Fibroblast of lung (primary cell): ENCODE measurements around the gene OLFML1. TPM values are rescaled to one million over a fixed set of nuclear protein-coding genes. Genes with fewer than 3 reads are reported as not detected.

Experiments used
- DNase-seq, 2 donors: peaks; one replicate each; pipeline versions ENCODE4 v3.0.0 to v3.0.0-alpha.2; 2010; ENCODE audit warnings: low read depth in 2 of 2
- H2AFZ ChIP-seq: 2 replicates; pipeline ENCODE4 v1.5.1; 2012; ENCODE audit warnings: low read length, control low read depth, inconsistent platforms
- H3K27ac ChIP-seq: 2 replicates; pipeline ENCODE4 v1.5.1; 2011; ENCODE audit warnings: low read length, control low read depth; ENCODE audit not compliant: insufficient read depth
- H3K27me3 ChIP-seq: 2 replicates; pipeline ENCODE4 v1.5.1; 2011; ENCODE audit warnings: mild to moderate bottlenecking, low read length; ENCODE audit not compliant: control insufficient read depth, insufficient read depth
- H3K36me3 ChIP-seq: 2 replicates; pipeline ENCODE4 v1.5.1; 2011; ENCODE audit warnings: low read length; ENCODE audit not compliant: control insufficient read depth, insufficient read depth
- H3K4me1 ChIP-seq: 2 replicates; pipeline ENCODE4 v1.5.1; 2011; ENCODE audit warnings: low read length; ENCODE audit not compliant: control insufficient read depth, insufficient read depth; ENCODE audit errors: extremely low read depth
- H3K4me2 ChIP-seq: 2 replicates; pipeline ENCODE4 v1.5.1; 2011; ENCODE audit warnings: low read length, control low read depth; ENCODE audit not compliant: insufficient read depth; ENCODE audit errors: extremely low read depth
- H3K4me3 ChIP-seq, 4 experiments: fragments of 200-600 bp in 1 of 4; sonication (generic) in 1 of 4; replicated peaks in 1 of 4; 2 replicates each; pipeline ENCODE4 v1.5.1; 2011 to 2016; ENCODE audit warnings: low read length in 4 of 4, low read depth in 3 of 4, mild to moderate bottlenecking in 3 of 4, control low read depth in 2 of 4, inconsistent platforms in 1 of 4, mixed read lengths in 1 of 4; ENCODE audit not compliant: insufficient read depth in 1 of 4; ENCODE audit errors: control extremely low read depth in 1 of 4
- H3K79me2 ChIP-seq: 2 replicates; pipeline ENCODE4 v1.5.1; 2012; ENCODE audit warnings: mild to moderate bottlenecking, low read length, inconsistent platforms; ENCODE audit not compliant: control insufficient read depth, insufficient read depth
- H3K9ac ChIP-seq: 2 replicates; pipeline ENCODE4 v1.5.1; 2011; ENCODE audit warnings: mild to moderate bottlenecking, low read length, control low read depth; ENCODE audit not compliant: insufficient read depth
- H3K9me3 ChIP-seq: 2 replicates; pipeline ENCODE4 v1.5.1; 2012; ENCODE audit warnings: low read depth, low read length; ENCODE audit not compliant: control insufficient read depth, insufficient read depth
- H4K20me1 ChIP-seq: 2 replicates; pipeline ENCODE4 v1.5.1; 2011; ENCODE audit warnings: low read length; ENCODE audit not compliant: control insufficient read depth, insufficient read depth; ENCODE audit errors: extremely low read depth
- EZH2 ChIP-seq: IDR thresholded peaks from 2 replicates; pipeline ENCODE4 v1.5.1; 2012; ENCODE audit warnings: low read length, control low read depth, mild to moderate bottlenecking; ENCODE audit errors: missing control alignments
- polyA plus RNA-seq, 2 donors: library from polyadenylated mRNA; depleted of rRNA in 1 of 2; stranded (reverse) in 1 of 2; unstranded in 1 of 2; fragments of >200 nt; gene quantifications; 2 replicates each; pipeline ENCODE4 v1.2.1, GENCODE V29; 2011 to 2012; ENCODE audit warnings: missing spikeins in 1 of 2
- total RNA-seq: library from RNA; depleted of rRNA; stranded (reverse); fragments of >200 nt; gene quantifications from 2 replicates; pipeline ENCODE4 v1.2.1, GENCODE V29; 2014
- TF ChIP-seq, protein P1 (sequence below), 2 donors: IDR thresholded peaks in 1 of 2; conservative IDR thresholded peaks in 1 of 2; 1 replicate in 1 of 2; 2 replicates in 1 of 2; pipeline ENCODE4 v1.5.1; 2011 to 2012; ENCODE audit warnings: low read length in 2 of 2, control low read depth in 1 of 2, inconsistent platforms in 1 of 2, low read depth in 1 of 2, mild to moderate bottlenecking in 1 of 2

Gene OLFML1
- total and polyA plus RNA-seq, 2 donors (not counting 1 experiment from before 2014, with no cell fraction given) = 22.8 to 183 TPM

DNA sequence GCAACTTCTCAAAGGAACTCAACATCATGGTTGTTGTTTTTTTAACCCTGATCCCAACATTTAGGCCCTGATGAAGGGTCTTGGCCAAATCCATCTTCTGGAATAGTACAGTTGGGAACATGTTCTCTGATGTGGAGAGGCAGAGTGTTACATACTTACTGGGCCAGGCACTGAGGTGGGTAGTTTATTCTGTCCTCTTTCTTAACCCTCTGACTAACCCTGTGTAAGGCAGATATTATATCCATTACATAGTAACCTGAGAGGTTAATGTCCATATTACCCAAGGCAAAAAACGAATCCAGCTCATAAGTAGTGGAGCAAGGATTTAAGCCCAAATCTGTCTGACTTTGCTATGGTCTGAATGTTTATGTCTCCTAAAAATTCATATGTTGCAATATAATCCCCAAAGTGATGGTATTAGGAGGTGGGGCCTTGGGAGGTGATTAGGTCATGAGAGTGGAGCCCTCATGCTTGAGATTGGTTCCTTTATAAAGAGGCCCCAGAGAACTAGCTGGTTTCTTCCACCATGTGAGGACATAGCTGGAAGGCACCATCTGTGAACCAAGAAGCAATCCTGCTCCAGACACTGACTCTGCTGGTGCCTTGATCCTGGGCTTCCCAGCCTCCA, 44.8 kb downstream of the OLFML1 start:
- Histone ChIP-seq H3K9me3 (no peaks in the 10 kb centered on the region), H4K20me1 (no peaks in the 10 kb centered on the region), H3K36me3 (no peaks in the 10 kb centered on the region), H3K79me2 (no peaks in the 10 kb centered on the region), H3K27me3 (no peaks in the 10 kb centered on the region), H3K4me2 (no peak overlapping the region), H3K4me3 (no peak overlapping the region), H3K9ac (no peak overlapping the region), H3K4me1 (no peaks in the 10 kb centered on the region), H3K27ac (no peak overlapping the region), H2AFZ (no peak overlapping the region)
- no peak for TF ChIP-seq EZH2
- no peak for DNase-seq

DNA sequence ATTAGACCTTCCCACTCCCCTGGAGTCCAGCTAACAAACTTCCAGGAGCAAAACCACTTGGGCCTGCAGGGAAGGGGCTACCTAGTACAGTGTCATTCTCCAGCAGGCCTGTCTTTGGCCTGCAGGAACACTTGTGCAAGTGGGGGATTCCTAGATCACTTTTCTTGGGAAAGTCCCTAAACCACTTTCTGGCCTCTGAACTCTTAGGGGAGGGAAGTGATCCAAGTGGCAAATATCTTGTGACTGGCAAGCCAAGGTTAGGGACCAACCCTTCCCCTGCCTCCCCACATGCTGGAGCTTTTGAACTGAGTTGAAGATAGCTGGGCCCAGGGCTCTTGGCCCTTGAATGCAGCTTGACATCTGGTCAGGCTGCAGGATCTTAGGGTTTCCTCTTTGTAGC, 45.7 kb downstream of the OLFML1 start:
- Histone ChIP-seq H3K27ac (no peak overlapping the region), H3K4me1 (no peaks in the 10 kb centered on the region), H3K79me2 (no peaks in the 10 kb centered on the region), H2AFZ (no peak overlapping the region), H3K27me3 (no peaks in the 10 kb centered on the region), H3K9ac (no peak overlapping the region), H3K9me3 (no peaks in the 10 kb centered on the region), H4K20me1 (no peaks in the 10 kb centered on the region), H3K4me2 (no peak overlapping the region), H3K4me3 (no peak overlapping the region), H3K36me3 (no peaks in the 10 kb centered on the region)
- DNase-seq = no peak
- TF ChIP-seq, protein P1, sequence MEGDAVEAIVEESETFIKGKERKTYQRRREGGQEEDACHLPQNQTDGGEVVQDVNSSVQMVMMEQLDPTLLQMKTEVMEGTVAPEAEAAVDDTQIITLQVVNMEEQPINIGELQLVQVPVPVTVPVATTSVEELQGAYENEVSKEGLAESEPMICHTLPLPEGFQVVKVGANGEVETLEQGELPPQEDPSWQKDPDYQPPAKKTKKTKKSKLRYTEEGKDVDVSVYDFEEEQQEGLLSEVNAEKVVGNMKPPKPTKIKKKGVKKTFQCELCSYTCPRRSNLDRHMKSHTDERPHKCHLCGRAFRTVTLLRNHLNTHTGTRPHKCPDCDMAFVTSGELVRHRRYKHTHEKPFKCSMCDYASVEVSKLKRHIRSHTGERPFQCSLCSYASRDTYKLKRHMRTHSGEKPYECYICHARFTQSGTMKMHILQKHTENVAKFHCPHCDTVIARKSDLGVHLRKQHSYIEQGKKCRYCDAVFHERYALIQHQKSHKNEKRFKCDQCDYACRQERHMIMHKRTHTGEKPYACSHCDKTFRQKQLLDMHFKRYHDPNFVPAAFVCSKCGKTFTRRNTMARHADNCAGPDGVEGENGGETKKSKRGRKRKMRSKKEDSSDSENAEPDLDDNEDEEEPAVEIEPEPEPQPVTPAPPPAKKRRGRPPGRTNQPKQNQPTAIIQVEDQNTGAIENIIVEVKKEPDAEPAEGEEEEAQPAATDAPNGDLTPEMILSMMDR (conservative IDR thresholded peaks at IDR 0.05 in 1 of 2, IDR thresholded peaks at IDR 0.05 in 1 of 2; ENCODE audit: low read depth in 1 of 2, low read length in 2 of 2) = no peak
- TF ChIP-seq EZH2 = no peak

DNA sequence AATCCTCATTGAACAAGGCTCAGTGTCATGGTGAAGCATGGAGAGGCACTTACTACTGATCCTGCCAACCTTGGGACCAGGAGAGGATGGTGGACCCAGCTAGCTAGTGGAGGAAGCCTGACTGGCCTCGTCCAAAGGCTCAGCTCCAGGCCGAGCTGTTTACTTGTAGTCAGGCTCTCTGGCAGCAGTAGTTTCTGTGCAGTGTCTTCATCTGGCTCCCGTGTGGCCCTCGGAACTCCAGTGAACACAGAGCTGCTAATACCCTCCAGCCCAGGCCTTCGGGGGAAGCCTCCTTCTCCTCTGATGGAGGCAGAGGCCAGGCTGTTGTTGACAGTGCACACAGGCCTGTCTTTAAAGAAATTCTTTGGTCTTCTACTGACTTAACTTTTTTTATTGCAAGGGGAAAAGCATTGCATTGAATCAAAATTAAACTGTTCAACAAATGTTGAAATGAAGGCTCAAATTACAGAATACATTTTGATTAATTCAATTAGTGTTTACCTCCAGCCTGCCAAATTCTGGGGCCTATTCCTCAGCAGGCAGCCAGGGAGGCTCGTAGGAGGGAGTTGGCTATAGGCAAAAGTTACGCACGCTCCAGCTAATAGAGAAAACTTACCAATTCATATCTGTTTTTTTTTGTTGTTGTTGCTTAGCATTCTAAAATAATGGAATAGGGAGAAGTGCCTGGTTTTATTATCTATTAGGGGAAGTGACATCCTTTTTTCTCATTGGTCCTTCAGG, 47.3 kb downstream of the OLFML1 start:
- Histone ChIP-seq H3K9ac (no peak overlapping the region), H4K20me1 (no peaks in the 10 kb centered on the region), H3K79me2 (no peaks in the 10 kb centered on the region), H3K27ac (no peak overlapping the region), H3K9me3 (no peaks in the 10 kb centered on the region), H3K4me1 (no peaks in the 10 kb centered on the region), H3K27me3 (no peaks in the 10 kb centered on the region), H3K4me2 (no peak overlapping the region), H2AFZ (no peak overlapping the region), H3K4me3 (no peak overlapping the region), H3K36me3 (no peaks in the 10 kb centered on the region)
- no peak for DNase-seq
- no peak for TF ChIP-seq EZH2
- TF ChIP-seq, protein P1 (conservative IDR thresholded peaks at IDR 0.05 in 1 of 2, IDR thresholded peaks at IDR 0.05 in 1 of 2; ENCODE audit: low read depth in 1 of 2, low read length in 2 of 2) = no peak
